ENCODE data around the gene HMCN1.

- TF ChIP-seq POLR2A (IDR thresholded peaks at IDR 0.05; ENCODE audit: low read length) (no peak), GATA1 (IDR thresholded peaks at IDR 0.05; ENCODE audit: low read depth, low read length) (no peak)
Observed at GRCh38 chr1:186165303-186165702, 431.1 kb downstream of the HMCN1 start.
